GM19025 (cell line): ENCODE data around the gene IL17C.
"Not testable (repeated sequence)": the region's sequence is repeated elsewhere in the genome, so short reads cannot be mapped to it uniquely, and the experiment has no call there.

ENCODE experiments used
- ATAC-seq: cut with Tn5 transposase; IDR thresholded peaks from one replicate; pipeline ENCODE4 v1.9.1; 2021; ENCODE audit warnings: mild to moderate bottlenecking, low read depth, moderate library complexity; ENCODE audit not compliant: unreplicated experiment

Gene IL17C

DNA sequence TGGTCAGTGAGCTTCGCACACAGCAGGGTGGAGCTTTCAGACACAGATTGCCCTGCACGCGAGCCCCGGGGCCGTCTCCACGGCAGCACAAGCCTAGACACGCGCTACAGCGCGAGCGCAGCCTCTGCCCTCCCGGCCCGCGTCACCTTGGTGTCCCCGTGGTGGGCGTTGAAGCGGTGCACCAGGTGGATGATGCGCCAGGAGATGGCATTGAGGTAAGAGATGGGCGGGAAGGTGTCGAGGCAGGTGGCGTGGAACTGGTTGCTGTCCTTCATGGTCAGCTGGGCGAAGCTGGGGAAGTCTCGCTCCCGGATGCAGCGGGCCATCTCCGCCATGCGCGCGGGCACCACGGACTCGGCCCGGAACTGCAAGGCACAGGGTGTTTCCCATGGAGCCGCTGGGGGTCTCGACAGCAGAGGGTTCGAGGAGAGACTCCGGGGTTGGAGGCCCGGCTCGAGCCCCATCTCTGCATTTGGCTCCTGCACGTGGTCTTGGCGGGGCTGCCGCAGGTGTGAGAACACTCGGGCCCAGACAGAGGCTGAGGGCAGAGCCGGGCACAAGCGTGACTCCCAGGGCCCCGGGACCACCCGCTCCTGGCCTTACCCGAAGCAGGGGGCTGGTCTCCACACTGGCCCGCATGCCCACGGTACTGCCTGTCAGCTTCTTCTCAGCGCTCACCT, 16.8 kb downstream of the IL17C start:
- no peak for ATAC-seq

DNA sequence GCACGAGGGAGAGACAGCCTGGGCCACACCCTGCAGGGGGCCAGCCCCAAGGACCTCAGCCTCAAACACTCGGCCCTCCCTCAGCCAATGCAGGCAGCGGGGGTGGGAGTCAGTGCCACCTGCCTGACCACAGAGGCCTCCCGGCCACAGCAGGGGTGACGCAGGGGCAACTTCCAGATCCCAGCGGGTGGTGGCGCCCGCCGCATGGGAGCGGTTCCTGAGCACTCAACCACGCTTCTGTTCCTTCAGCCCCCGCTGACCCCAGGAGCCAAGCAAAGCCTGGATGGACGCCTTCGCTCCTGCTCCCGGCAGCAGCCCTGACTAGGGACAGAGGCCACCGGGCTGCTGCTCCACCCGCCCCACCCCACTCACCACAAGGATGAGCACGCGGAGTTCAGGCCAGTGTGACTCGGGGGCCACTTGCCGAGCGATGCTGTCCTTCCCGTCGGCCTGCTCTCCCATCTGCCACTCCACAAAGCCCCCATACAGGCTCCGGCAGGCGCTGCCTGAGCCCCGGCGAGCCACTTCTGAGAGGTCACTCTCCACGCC, 17.4 kb downstream of the IL17C start:
- ATAC-seq = no peak

DNA sequence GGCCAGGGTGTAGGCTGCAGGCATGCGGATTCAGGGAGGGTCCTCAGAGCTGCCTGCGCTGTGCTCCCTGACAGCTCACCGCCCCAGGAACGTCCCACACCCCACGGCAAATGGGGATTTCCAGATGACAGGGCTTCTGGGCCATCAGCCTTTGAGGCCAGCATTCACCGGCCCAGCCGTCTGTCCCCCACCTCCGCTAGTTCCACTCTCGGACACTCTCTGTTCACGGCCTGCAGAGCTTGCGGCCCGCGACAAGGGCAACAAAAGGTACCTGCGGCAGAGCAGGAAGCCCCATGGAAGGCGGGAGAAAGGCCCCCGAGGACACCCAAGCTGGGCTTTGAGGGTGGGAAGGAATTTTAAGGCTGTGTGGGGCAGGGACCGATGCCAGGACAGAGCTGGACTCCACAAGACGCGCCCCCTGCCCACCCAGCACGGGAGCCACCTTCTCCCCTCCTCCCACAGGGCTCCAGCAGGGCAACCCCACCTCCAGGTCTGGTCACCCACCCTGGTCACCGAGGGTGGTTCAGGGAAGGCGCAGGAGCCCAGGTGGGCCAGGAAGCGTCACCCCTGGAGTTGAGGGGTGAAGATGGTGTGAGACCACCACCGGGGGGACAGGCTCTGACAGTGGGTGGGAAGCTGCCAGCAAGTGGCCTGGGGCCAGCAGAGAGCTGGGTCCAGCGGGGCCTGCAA, 18.1 kb downstream of the IL17C start:
- ATAC-seq = no peak

DNA sequence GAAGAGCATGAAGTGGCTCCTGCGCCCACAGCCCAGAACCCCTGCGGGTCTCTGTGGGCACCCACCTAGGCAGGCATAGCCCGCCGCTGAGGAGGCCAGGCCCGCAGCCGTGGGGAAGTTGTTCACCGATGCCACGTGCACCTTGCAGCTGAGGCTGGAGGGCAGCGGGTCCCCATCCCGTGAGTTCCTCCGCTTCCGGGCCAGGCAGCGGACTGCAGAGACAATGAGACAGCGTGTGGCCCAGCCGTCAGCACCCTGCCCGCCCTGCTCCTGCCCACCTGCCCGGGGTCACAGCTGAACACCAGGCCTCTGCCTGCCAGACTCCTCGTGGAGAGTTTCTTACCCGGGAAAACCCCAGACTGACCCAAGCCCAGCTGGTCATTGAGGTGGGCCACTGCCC, 19.0 kb downstream of the IL17C start:
- no peak for ATAC-seq

DNA sequence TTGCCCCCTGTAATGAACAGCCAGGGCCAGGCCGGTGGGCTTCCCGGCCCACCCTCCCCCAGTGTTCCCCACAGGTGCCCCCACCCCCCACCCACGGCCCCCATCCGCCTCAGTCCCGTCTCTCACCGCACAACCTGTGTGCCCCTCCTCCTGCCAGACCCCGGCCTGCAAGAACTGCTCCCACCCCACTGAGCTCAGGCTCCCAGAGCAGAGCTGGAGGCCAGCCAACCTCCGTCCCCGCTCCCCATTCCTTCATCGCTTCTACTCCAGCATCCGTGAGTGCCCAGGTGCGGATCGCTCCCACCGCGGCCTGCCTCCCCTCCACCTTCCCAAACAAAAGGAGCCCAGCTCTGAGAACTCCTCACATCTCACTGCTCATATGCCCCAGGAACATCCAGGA, 20.3 kb downstream of the IL17C start:
- no peak for ATAC-seq

DNA sequence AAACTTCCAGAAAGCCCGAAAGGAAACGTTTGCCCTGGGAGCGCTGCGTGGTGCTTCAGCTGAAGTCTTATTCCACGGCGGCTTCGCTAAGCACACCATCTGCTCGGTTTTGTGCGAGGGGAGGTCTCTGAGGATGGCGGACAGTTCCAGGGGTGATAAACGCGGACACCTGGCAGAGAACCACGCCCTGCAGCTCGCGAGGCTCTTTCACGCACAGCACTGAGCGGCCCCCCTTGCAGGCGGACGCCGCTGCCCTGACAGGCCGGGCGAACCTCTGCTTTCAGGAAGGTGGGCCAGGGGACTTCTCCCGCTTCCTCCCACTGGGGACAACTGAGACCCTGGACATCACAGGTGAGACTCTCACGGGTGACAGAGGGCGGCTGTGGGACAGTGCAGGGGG, 20.8 kb downstream of the IL17C start:
- no peak for ATAC-seq

DNA sequence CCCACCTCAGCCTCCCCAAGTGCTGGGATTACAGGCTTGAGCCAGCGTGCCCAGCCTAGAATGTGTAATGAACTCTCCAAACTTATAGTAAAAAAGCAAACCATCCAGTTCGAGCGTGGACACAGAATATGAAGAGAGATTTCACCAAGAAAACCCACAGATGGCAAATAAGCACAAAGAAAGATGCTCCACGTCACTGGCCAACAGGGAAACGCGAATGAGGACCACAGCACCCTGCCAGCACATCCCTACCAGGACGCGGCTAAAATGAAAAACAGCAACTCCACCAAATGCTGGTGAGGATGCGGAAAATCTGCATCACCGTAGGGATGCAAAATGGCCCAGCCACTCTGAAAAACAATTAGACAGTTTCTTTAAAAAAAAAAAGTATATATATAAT, 23.1 kb downstream of the IL17C start:
- ATAC-seq = no peak

DNA sequence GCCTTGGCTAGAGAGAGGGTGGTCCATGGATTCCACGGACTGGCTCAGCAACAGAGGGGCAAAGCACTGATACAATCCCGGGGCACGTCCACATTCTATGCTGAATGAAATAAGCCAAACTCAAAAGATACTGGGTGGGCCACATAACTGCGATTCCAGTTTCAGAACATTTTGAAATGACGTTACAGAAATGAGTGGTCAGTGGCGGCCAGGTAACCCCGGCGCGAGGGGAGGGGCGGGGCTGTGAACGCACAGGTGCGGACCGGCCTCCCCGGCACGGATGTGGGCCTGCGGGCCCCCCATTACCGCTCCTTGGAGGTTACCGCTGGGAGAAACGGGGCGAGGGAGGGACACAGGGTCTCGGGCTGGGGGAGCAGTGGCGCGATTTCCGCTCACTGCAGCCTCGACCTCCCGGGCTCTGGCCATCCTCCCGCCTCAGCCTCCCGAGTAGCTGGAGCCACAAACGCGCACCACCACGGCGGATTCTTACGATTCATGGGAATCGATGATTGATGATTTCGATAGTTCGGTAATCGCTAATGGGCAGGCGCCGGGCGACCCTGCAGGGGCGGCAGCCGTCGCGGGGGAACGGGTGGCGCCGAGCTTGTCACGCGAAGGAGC, 24.0 kb downstream of the IL17C start:
- ATAC-seq = peak; percentile 0

DNA sequence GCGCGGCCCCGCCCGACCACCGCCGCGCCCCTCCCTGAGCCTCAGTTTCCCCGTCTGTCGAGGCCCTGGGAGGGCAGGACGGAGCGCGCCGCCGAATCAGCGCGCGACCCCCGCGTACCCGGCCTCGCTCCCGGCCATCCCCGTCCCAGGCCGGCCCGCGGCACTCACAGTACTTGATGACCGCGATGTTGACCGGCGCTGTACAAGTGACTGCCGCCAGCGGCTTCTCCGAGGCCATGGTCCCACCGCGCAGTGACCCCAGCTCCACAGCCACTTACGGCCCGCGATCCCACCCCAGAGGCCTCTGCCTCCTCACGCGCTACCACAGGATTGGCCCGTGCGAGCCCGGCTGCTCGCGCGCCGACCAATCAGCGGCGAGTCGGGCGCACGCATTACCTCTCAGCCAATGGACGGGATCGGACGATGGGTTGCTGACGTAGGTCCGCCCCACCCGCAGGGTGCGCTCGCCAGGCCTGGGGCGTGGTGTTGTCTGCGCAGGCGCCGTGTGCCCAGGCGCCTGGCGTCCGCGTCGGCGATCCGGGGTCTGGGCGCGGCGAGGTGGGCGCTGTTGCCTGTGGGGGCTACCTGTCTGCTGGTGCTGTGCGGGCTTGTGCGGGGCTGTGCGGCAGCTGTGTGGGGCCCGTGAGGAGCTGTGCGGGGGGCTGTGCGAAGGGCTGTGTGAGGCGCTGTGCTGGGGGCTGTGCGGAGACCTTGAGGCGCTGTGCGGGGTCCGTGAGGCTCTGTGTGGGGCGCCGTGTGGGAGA, 24.7 kb downstream of the IL17C start, which contains the start of gene MVD:
Gene MVD, minus strand, starts transcription at position 249 of the 764 bp plus-strand sequence. Its CDS starts 11 bp downstream, at position 238.
- ATAC-seq = peak; percentile 97

DNA sequence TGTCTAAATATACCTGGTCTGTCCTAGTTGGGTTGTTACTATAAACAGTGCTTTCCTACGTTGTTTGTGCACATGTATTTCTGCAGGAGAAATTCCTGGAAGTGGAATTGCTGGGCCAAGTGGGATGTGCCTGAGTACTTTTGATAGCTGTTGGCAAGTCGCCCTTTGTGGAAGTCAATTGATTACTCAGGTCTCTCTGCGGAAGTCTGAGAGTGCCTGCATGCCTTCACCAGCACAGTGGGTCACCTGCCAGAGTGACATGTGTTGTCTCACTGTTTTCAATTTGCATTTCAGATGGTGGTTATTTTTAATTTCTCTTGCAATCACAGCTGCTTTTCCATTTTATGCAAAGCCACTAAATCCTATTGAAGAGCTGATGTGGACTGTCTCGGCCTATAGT, 26.8 kb downstream of the IL17C start:
- no peak for ATAC-seq

DNA sequence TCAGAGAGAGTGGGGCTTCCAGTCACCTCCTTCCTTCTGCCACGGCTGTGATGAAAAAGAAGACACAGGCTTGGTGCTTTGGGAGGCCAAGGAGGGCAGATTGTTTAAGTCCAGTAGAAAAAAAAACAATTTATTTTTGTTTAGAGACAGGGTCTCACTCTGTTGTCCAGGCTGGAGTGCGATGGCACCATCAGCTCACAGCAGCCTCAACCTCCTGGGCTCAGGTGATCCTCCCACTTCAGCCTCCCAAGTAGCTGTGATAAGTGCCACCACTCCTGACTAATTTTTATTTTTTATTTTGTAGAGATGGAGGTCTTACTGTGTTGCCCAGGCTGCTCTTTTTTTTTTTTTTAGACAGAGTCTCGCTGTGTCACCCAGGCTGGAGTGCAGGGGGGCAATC, 27.2 kb downstream of the IL17C start:
- ATAC-seq = no peak

DNA sequence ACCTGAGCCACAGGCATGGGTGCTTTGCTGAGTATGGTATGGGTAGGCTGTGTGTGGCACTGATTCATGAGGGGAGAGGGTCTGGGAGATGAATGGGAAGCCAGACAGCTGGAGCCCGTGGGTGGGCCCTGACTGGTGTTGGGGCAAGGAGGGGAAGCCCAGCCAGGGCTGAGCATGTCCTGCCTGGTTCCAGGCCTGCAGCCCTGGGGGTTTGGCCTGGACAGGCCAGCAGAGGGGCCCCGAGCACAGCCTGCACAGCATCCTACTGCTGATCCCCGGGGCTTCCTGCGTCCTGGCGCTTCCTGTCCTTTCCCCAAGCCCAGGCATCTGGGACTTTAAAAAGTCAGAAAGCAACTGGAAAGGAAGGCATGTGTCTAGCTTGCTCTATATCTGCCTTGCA, 29.1 kb downstream of the IL17C start:
- ATAC-seq = no peak

DNA sequence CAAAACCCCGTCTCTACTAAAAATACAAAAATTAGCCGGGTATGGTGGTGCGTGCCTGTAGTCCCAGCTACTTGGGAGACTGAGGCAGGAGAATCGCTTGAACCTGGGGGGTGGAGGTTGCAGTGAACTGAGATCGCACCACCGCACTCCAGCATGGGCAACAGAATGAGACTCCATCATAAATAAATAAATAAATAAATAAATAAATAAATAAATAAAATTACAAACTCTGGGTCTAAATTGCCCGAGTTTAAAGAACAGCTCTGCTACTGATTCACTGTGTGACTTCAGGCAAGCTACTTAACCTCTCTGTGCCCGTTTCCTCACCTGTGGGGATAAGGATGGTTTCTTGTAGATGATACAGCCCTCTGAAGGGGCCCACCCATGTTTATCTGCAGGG, 31.1 kb downstream of the IL17C start:
- ATAC-seq = not testable (repeated sequence)

DNA sequence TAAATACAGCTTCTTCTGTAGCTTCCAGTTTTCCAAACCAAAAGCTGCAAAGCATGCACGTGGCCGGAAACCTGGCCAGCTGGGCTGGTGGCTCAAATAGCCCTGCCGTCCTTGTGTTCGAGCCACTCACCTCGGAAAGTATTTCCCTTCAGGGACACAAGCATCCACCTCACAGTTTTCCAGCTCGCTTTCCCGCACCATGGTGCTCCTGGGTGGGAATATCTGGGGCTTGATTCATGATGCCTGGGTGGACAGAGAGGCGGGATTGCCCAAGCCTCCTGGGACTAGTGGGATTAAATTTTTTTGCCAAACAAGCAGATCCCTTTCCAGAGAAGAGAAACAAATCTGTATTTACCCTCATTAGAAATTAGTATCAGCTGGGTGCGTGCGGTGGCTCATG, 31.6 kb downstream of the IL17C start:
- ATAC-seq = no peak

DNA sequence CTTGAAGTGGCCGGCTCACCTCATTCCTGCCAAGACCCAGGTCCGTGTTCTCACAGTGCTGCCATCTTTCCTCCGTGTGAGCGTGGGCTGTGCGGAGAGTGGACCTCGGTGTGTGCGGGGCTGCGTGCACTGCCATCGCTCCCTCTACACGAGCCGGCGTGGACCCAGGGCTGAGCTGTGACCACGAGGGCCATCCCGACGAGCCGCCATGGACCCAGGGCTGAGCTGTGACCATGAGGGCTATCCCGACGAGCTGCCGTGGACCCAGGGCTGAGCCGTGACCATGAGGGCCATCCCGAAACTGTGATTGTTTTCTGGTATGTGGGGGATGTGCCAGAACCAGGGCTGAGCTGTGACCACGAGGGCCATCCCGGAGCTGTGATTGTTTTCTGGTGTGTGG, 33.4 kb downstream of the IL17C start:
- no peak for ATAC-seq

DNA sequence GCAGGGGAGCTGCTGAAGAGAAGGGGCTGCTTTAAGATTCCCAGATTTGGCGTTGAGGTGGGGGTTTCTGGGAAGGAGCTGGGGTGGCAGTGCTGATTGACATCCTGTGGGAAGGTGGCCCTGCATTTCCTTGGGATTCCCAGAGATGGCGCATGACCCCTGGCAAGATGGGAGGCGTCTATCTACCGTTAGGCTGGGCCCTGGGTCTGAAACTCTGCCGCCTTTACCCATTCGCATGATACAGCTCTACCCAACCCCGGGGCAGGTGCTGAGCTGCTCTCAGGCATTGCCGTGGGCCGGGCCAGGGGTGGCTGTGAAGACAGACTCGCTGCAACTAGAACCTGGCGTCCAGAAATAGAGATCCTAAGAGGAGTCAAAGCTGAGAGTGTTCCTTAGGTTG, 34.4 kb downstream of the IL17C start:
- ATAC-seq = no peak

DNA sequence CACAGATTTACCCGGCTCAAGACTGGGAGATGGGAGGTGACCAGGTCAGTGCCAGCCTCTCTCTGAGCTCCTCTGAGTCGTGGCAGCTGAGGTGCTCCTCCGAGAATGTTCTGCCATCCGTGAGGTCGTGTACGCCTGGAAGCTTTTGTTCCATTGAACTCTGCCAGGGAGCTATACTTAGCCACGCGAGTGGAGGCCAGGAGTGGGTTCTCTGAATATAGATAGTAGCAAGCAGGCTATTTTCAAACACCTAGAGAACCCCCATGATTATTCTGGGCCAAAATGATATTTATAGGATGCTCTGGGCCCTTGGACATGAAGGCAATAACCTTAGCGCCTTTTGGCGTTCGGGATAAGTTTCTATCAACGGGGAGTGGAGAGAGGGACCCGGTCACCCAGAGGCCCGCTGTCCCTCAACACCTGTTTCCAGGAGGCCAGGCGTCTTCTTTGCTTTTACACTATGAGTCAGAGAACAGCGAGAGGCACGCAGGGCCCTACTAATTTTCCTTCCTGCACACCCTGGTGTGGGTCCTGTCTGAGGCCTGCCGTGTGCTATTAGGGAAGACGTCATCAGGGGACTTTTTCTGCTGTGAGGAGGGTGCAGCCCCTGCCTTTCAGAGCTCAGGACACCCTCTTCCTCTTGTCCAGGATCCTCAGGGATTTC, 35.5 kb downstream of the IL17C start:
- no peak for ATAC-seq

DNA sequence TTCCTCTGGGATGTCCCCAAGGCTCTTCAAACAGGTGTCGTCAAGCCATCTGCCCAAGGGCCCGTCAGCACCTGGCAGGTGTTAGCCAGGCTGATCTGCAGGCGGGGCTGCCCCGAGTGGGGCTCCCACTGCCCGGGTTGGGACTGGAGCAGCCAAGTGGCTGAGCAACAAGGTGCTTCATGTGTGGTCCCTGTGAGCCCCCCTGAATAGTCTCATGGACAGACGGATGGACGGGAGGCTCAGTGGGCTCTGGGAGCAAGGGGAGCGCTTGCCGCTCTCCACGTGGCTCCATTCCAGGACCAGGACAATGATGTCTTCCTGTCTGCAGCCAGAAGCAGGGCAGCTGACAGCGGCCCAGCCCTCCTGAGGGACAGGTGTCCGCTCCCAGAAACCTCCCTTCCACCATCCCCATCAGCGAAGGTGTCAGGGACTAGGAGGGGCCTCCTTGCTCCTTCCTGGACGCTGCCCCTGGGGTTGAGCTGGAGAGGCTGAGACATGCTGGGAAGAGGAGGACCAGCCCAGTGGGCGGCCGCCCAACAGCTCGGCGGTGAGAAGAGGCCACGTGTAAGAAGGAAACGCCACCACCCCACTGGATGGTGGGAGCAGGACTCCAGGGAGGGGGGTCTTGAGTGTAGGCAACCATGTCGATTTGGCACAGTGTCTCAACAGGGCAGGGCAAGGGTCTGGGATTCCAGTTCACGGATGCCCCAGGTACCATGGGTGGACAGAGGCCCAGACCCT, 38.3 kb downstream of the IL17C start:
- ATAC-seq = no peak

DNA sequence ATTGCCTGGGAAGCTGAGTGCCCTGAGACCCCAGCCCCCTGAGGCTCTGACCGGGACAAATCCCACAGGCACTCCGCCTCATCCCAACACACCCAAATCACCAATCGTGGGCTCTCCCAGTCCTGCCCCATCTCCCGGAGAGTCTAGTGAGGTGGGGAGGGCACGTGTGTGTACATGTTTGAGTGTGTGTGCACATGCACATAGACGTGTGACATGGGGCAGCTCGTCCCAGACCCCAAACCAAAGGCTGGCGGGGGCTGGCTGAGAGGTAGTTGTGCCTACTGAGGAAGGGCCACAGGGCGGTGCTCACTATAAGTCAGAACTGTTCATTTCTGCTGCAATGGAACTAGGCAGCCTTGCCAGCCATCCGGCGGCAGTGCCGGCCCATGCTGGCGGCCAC, 39.3 kb downstream of the IL17C start:
- ATAC-seq = no peak
